A673 (cell line): ENCODE measurements around the gene SRSF7. TPM values are rescaled to one million over a fixed set of nuclear protein-coding genes. Genes with fewer than 3 reads are reported as not detected.

Source experiments
- BruUV-seq: library from RNA; stranded (reverse); fragments of 400-500 nt; replicated peaks from 2 replicates; lab custom pipeline; 2021; lab: Mats Ljungman, UMichigan
- CTCF ChIA-PET: fragments of 300-600 bp; sonication (Branson Sonifier 250); formaldehyde crosslinking; loops from one replicate; lab custom pipeline; 2022; ENCODE audit warnings: antibody characterized with exemption; lab: Charles Lee
- POLR2A ChIA-PET: fragments of 300-600 bp; sonication (Branson Sonifier 250); formaldehyde crosslinking; loops from one replicate; lab custom pipeline; 2022; ENCODE audit warnings: antibody characterized with exemption; ENCODE audit not compliant: low non-redundant PET; lab: Charles Lee
- DNase-seq: peaks from one replicate; pipeline ENCODE4 v3.0.0-alpha.2; 2015; ENCODE audit warnings: low spot score
- H3K27ac ChIP-seq: fragments of 200-600 bp; sonication (generic); 2 replicates; pipeline ENCODE4 v1.5.1; 2016; ENCODE audit warnings: mixed run types, low read depth, mild to moderate bottlenecking, mixed read lengths, antibody characterized with exemption, low read length; ENCODE audit not compliant: poor library complexity, severe bottlenecking
- H3K27me3 ChIP-seq: fragments of 200-600 bp; sonication (generic); replicated peaks from 2 replicates; pipeline ENCODE4 v1.6.1; 2017; ENCODE audit warnings: mixed run types, low read depth, mild to moderate bottlenecking, mixed read lengths, antibody characterized with exemption, low read length; ENCODE audit not compliant: insufficient read depth, poor library complexity
- H3K36me3 ChIP-seq: fragments of 200-600 bp; sonication (generic); 2 replicates; pipeline ENCODE4 v1.6.1; 2016; ENCODE audit warnings: mixed run types, mild to moderate bottlenecking, mixed read lengths, antibody characterized with exemption, low read length; ENCODE audit not compliant: insufficient read depth, poor library complexity, severe bottlenecking
- H3K4me1 ChIP-seq: fragments of 200-600 bp; sonication (generic); 2 replicates; pipeline ENCODE4 v1.6.1; 2017; ENCODE audit warnings: mixed run types, mild to moderate bottlenecking, mixed read lengths, antibody characterized with exemption, low read length; ENCODE audit not compliant: insufficient read depth, poor library complexity, severe bottlenecking
- H3K4me3 ChIP-seq: fragments of 200-600 bp; sonication (generic); 2 replicates; pipeline ENCODE4 v1.5.1; 2016; ENCODE audit warnings: low read depth, mixed run types, mild to moderate bottlenecking, mixed read lengths, low read length; ENCODE audit not compliant: poor library complexity, severe bottlenecking
- H3K9me3 ChIP-seq: fragments of 200-600 bp; sonication (generic); 2 replicates; pipeline ENCODE4 v1.6.1; 2016; ENCODE audit warnings: mixed run types, low read depth, mild to moderate bottlenecking, mixed read lengths, antibody characterized with exemption, low read length; ENCODE audit not compliant: poor library complexity, severe bottlenecking
- EZH2 ChIP-seq: fragments of 200-600 bp; sonication (generic); IDR thresholded peaks from 2 replicates; pipeline ENCODE4 v1.6.1; 2017; ENCODE audit warnings: borderline replicate concordance, low read depth, mild to moderate bottlenecking, mixed read lengths, antibody characterized with exemption, low read length; ENCODE audit not compliant: poor library complexity, severe bottlenecking
- intact Hi-C: fragments of 100-400 bp; cut with micrococcal nuclease; formaldehyde crosslinking; loops from one replicate; pipeline ENCODE4 v1.10.0; 2022; ENCODE audit not compliant: unreplicated experiment
- total RNA-seq: library from RNA; stranded (reverse); gene quantifications from 2 replicates; pipeline ENCODE4 v1.2.3, GENCODE V29; 2021
- TF ChIP-seq, protein P1 (sequence below): fragments of 300-800, 200-600 bp; sonication (generic); conservative IDR thresholded peaks from 2 replicates; pipeline ENCODE4 v1.5.1; 2017; ENCODE audit warnings: low read depth, mild to moderate bottlenecking, antibody characterized with exemption, low read length, moderate library complexity, mixed read lengths

Gene SRSF7
- total RNA-seq, 1 experiment from 2014 or later = 355 TPM

DNA sequence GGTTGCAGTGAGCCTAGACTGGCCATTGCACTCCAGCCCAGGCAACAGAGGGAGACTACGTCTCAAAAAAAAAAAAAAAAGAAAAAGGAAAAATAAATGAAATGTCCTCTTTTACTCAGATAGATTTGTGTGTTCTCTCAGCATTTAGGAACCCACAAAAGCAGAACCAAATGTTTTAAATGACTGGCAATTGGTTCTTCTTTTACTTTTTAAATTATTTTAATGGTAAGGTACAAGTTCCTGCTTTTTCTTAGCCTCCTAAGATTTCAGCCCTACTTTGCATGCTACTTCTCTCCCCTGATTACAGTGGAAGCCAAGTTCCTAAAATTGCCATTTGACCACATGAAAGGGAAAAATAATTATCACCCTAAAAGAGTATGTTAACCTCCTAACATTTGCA is 23.5 kb downstream of the SRSF7 start:
- intact Hi-C loops = loop anchor here (2.0 kb wide), 3 partner anchors 147 to 413 kb away; no protein-coding TSS in a partner anchor
- Histone ChIP-seq H3K36me3 (peaks cover 3% of the 10 kb centered on the region), H3K9me3 (no peaks in the 10 kb centered on the region), H3K4me1 (no peaks in the 10 kb centered on the region), H3K4me3 (no peak overlapping the region), H3K27ac (no peak overlapping the region), H3K27me3 (no peaks in the 10 kb centered on the region)
- CTCF ChIA-PET = no interaction called here
- BruUV-seq = no TSS peak
- POLR2A ChIA-PET = no interaction called here
- no peak for DNase-seq
- TF ChIP-seq EZH2 = no peak
- TF ChIP-seq, protein P1, sequence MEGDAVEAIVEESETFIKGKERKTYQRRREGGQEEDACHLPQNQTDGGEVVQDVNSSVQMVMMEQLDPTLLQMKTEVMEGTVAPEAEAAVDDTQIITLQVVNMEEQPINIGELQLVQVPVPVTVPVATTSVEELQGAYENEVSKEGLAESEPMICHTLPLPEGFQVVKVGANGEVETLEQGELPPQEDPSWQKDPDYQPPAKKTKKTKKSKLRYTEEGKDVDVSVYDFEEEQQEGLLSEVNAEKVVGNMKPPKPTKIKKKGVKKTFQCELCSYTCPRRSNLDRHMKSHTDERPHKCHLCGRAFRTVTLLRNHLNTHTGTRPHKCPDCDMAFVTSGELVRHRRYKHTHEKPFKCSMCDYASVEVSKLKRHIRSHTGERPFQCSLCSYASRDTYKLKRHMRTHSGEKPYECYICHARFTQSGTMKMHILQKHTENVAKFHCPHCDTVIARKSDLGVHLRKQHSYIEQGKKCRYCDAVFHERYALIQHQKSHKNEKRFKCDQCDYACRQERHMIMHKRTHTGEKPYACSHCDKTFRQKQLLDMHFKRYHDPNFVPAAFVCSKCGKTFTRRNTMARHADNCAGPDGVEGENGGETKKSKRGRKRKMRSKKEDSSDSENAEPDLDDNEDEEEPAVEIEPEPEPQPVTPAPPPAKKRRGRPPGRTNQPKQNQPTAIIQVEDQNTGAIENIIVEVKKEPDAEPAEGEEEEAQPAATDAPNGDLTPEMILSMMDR = no peak

DNA sequence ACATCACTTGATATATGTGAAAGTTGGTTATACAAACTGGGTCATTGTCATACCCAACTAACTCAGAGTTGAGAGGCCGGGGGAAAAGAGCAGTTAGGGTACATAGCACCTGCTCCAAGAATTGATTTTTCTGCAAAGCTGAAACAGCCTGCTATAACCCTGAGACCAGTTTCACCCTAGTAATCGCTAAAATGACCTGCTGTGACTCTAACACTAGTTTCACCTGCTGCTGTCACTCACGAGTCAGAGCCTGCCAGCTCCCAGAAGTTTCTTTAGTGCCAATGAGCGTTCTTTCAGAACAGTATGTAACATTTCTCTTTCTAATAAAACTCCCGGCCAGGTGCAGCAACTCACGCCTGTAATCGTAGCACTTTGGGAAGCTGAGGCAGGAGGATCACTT is 28.0 kb downstream of the SRSF7 start:
- ChIA-PET POLR2A (interaction anchor here (0.6 kb wide), 1 partner anchor 28 kb away, joined by 3 read pairs; no protein-coding TSS in a partner anchor), CTCF (no interaction called here)
- BruUV-seq = no TSS peak
- TF ChIP-seq, protein P1 = no peak
- TF ChIP-seq EZH2 = no peak
- Histone ChIP-seq H3K27me3 (no peaks in the 10 kb centered on the region), H3K4me1 (no peaks in the 10 kb centered on the region), H3K4me3 (no peak overlapping the region), H3K27ac (no peak overlapping the region), H3K9me3 (no peaks in the 10 kb centered on the region), H3K36me3 (no peaks in the 10 kb centered on the region)
- intact Hi-C loops = no loop called here
- no peak for DNase-seq

DNA sequence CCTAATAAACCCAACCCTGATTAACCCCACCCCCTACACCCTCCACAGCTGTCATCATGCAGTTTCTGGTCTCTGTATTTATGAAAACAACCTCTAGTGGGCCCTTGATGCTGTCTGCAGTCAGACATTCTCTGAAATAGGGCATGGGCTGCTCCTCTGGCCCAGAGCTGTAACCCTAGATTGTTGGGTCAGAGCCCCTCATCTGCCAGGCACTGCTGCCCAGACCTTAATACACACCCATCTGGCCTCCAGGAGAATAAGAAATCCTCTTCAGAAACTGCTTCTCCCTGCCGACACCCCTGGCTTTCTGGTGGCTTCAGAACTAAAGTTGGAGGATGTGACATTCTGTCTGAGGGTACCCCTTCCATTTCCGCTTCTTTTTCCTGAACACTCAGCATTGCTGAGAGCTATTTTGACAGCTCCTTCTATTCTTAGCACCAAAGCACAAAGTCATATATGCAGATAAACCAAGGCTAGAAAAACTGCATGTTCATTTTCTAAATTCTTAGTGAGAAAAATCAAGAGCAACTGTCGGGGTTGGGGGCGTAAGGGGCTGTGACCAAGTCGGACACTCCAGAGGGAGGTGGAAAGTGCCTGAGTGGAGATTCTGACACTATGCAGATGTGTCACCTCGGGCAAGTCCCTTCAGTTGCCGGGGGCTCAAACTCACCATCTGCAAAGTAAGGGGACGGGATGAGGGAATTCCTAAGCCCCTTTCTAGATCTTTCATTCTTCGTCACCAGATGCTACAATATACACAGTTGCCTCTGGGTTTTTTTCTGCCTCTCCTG is 28.7 kb downstream of the SRSF7 start:
- H3K27ac ChIP-seq = no peak overlapping the region
- no peak for DNase-seq
- no peaks in the 10 kb centered on the region for H3K27me3 ChIP-seq
- POLR2A ChIA-PET = interaction anchor here (0.6 kb wide), 1 partner anchor 28 kb away, joined by 3 read pairs; no protein-coding TSS in a partner anchor
- H3K9me3 ChIP-seq = no peaks in the 10 kb centered on the region
- CTCF ChIA-PET = no interaction called here
- no peaks in the 10 kb centered on the region for H3K4me1 ChIP-seq
- intact Hi-C loops = no loop called here
- H3K4me3 ChIP-seq = no peak overlapping the region
- no peaks in the 10 kb centered on the region for H3K36me3 ChIP-seq
- no peak for TF ChIP-seq EZH2
- TF ChIP-seq, protein P1 = no peak
- no TSS peak for BruUV-seq
